Cardiac muscle cell (in vitro differentiated cells and primary cell): ENCODE results near the gene CFAP53. TPM values are rescaled to one million over a fixed set of nuclear protein-coding genes. Genes with fewer than 3 reads are reported as not detected.

Experiments
- DNase-seq, 2 donors: peaks; one replicate each; pipeline versions ENCODE4 v3.0.0 to v3.0.0-alpha.2; 2010 to 2017; ENCODE audit warnings: low read depth in 1 of 2, low spot score in 1 of 2
- H3K27ac ChIP-seq: fragments of 200-600 bp; sonication (generic); 2 replicates; pipeline ENCODE4 v1.5.1; 2016
- H3K27me3 ChIP-seq: fragments of 200-600 bp; sonication (generic); 2 replicates; pipeline ENCODE4 v1.6.0; 2016; ENCODE audit warnings: control low read depth
- H3K36me3 ChIP-seq: fragments of 200-600 bp; sonication (generic); 2 replicates; pipeline ENCODE4 v1.5.1; 2016; ENCODE audit warnings: control low read depth
- H3K4me1 ChIP-seq: fragments of 200-600 bp; sonication (generic); 2 replicates; pipeline ENCODE4 v1.8.1; 2017; ENCODE audit warnings: low read depth, mild to moderate bottlenecking, mixed run types
- H3K4me3 ChIP-seq: fragments of 200-600 bp; sonication (generic); 2 replicates; pipeline ENCODE4 v1.5.1; 2016; ENCODE audit warnings: mild to moderate bottlenecking
- H3K9me3 ChIP-seq: fragments of 200-600 bp; sonication (generic); 2 replicates; pipeline ENCODE4 v1.5.1; 2017; ENCODE audit warnings: low read depth, mild to moderate bottlenecking, control low read depth
- CTCF ChIP-seq: IDR thresholded peaks from 2 replicates; pipeline ENCODE4 v1.5.1; 2012; ENCODE audit warnings: low read depth, mild to moderate bottlenecking, low read length
- polyA plus RNA-seq: library from polyadenylated mRNA; unstranded; fragments of >200 nt; fragmentation: Nextera tagmentation; extraction: Ambion mirVana; gene quantifications from 2 replicates; pipeline ENCODE4 v1.2.1, GENCODE V29; 2016
- total RNA-seq: library from RNA; depleted of rRNA; stranded (reverse); fragments of >200 nt; gene quantifications from 2 replicates; pipeline ENCODE4 v1.2.3, GENCODE V29; 2016

CFAP53 gene
- total and polyA plus RNA-seq, 2 experiments from 2014 or later, result 1.0 to 3.9 TPM

GRCh38 chr18:50218432-50219197, 47.7 kb downstream of the CFAP53 start:
- H3K27me3 ChIP-seq, result no peaks in the 10 kb centered on the region
- H3K4me1 ChIP-seq, result no peaks in the 10 kb centered on the region
- no peaks in the 10 kb centered on the region for H3K9me3 ChIP-seq
- DNase-seq, result peak; percentile 8 to 43
- H3K36me3 ChIP-seq, result no peaks in the 10 kb centered on the region
- no peak overlapping the region for H3K4me3 ChIP-seq
- TF ChIP-seq CTCF, result peak; percentile 53
- no peak overlapping the region for H3K27ac ChIP-seq

GRCh38 chr18:50209311-50209710, 57.0 kb downstream of the CFAP53 start:
- no peak overlapping the region for H3K4me3 ChIP-seq
- no peaks in the 10 kb centered on the region for H3K27me3 ChIP-seq
- no peaks in the 10 kb centered on the region for H3K4me1 ChIP-seq
- DNase-seq, result no peak
- H3K36me3 ChIP-seq, result no peaks in the 10 kb centered on the region
- no peaks in the 10 kb centered on the region for H3K9me3 ChIP-seq
- TF ChIP-seq CTCF, result no peak
- H3K27ac ChIP-seq, result no peak overlapping the region

- H3K27me3 ChIP-seq, result peaks cover 7% of the 10 kb centered on the region
- no peaks in the 10 kb centered on the region for H3K36me3 ChIP-seq
- no peaks in the 10 kb centered on the region for H3K4me1 ChIP-seq
- no peaks in the 10 kb centered on the region for H3K9me3 ChIP-seq
- TF ChIP-seq CTCF, result no peak
- DNase-seq, result no peak
- H3K27ac ChIP-seq, result no peak overlapping the region
- no peak overlapping the region for H3K4me3 ChIP-seq
Observed at GRCh38 chr18:50207722-50208121, 58.6 kb downstream of the CFAP53 start.

- Histone ChIP-seq H3K4me3 (no peak overlapping the region), H3K27ac (no peak overlapping the region), H3K27me3 (peaks cover 18% of the 10 kb centered on the region), H3K4me1 (no peaks in the 10 kb centered on the region), H3K9me3 (no peaks in the 10 kb centered on the region), H3K36me3 (no peaks in the 10 kb centered on the region)
- peak; percentile 68 for TF ChIP-seq CTCF
- DNase-seq, result peak; percentile 53 to 82
Observed at GRCh38 chr18:50203801-50204604, 62.3 kb downstream of the CFAP53 start.

GRCh38 chr18:50201476-50202018, 64.7 kb downstream of the CFAP53 start:
- Histone ChIP-seq H3K27ac (no peak overlapping the region), H3K9me3 (no peaks in the 10 kb centered on the region), H3K4me1 (no peaks in the 10 kb centered on the region), H3K4me3 (no peak overlapping the region), H3K36me3 (no peaks in the 10 kb centered on the region), H3K27me3 (peaks cover 40% of the 10 kb centered on the region)
- DNase-seq, result no peak
- TF ChIP-seq CTCF, result no peak
